Gastrocnemius medialis (tissue), 4 donors: Measurements from ENCODE around the gene ENOX1. TPM values are rescaled to one million over a fixed set of nuclear protein-coding genes. Genes with fewer than 3 reads are reported as not detected.

Experiments used
- ATAC-seq, 2 donors: fragments of 150-250 bp; one replicate each; pipeline ENCODE4 v1.9.1; 2016
- DNase-seq, 2 donors: peaks; one replicate each; pipeline ENCODE4 v3.0.0-alpha.2; 2019
- H3K27ac ChIP-seq, 4 donors: fragments of 200-600 bp; sonication (generic); 1 replicate in 1 of 4; 2 replicates in 3 of 4; pipeline ENCODE4 v1.5.1; 2016 to 2018; ENCODE audit warnings: mild to moderate bottlenecking in 2 of 4, moderate library complexity in 1 of 4
- H3K27me3 ChIP-seq, 3 donors: fragments of 200-600 bp; sonication (generic) in 2 of 3; 1 replicate in 1 of 3; 2 replicates in 2 of 3; pipeline versions ENCODE4 v1.5.1 to v1.6.0; 2016 to 2019; ENCODE audit warnings: mild to moderate bottlenecking in 1 of 3, moderate library complexity in 1 of 3
- H3K36me3 ChIP-seq, 2 donors: fragments of 200-600 bp; sonication (generic) in 1 of 2; one replicate each; pipeline ENCODE4 v1.5.1; 2017 to 2018
- H3K4me1 ChIP-seq, 2 donors: fragments of 200-600 bp; sonication (generic) in 1 of 2; one replicate each; pipeline ENCODE4 v1.5.1; 2016 to 2017; ENCODE audit warnings: mild to moderate bottlenecking in 2 of 2
- H3K4me3 ChIP-seq, 4 donors: fragments of 200-600 bp; sonication (generic) in 3 of 4; 1 replicate in 1 of 4; 2 replicates in 3 of 4; pipeline ENCODE4 v1.5.1; 2016 to 2019; ENCODE audit warnings: mild to moderate bottlenecking in 2 of 4
- H3K9me3 ChIP-seq, 3 donors: fragments of 200-600 bp; sonication (generic) in 2 of 3; 1 replicate in 1 of 3; 2 replicates in 2 of 3; pipeline ENCODE4 v1.5.1; 2016 to 2019
- POLR2A ChIP-seq, 2 donors: fragments of 450-650 bp; IDR thresholded peaks; one replicate each; pipeline ENCODE4 v1.6.1; 2017; ENCODE audit warnings: antibody characterized with exemption in 2 of 2, mild to moderate bottlenecking in 2 of 2, moderate library complexity in 2 of 2
- in situ Hi-C, 4 donors: fragments of 200-750 bp; cut with MboI; loops; one replicate each; pipeline versions ENCODE4 v1.15.0 to v1.8.0; 2017; ENCODE audit warnings: low sequenced_read_pairs in 4 of 4
- intact Hi-C: fragments of 100-400 bp; cut with DNase I; formaldehyde crosslinking; loops from one replicate; pipeline ENCODE4 v1.15.1; 2023; ENCODE audit warnings: low total_unique reads
- total RNA-seq, 4 donors: library from RNA; depleted of rRNA; stranded (reverse); fragments of >200 nt; gene quantifications; one replicate each; pipeline versions ENCODE4 v1.1.0 to v1.2.3, GENCODE V29; 2016
- TF ChIP-seq, protein P1 (sequence below), 5 experiments: fragments of 450-650 bp in 3 of 5; fragments of 200-600 bp in 2 of 5; sonication (generic) in 2 of 5; IDR thresholded peaks in 4 of 5; conservative IDR thresholded peaks in 1 of 5; 1 replicate in 4 of 5; 2 replicates in 1 of 5; pipeline ENCODE4 v1.5.1; 2016 to 2019; ENCODE audit warnings: antibody characterized with exemption in 5 of 5, mild to moderate bottlenecking in 3 of 5, moderate library complexity in 3 of 5

Gene ENOX1
- total RNA-seq, 4 donors from 2014 or later: 0.46 to 3.5 (median 1.8) TPM

- no peak overlapping the region for H3K4me3 ChIP-seq
- intact Hi-C loops: no loop called here
- H3K9me3 ChIP-seq: no peaks in the 10 kb centered on the region
- ATAC-seq (no peak), DNase-seq (no peak)
- H3K27ac ChIP-seq: no peak overlapping the region
- H3K4me1 ChIP-seq: no peaks in the 10 kb centered on the region
- in situ Hi-C loops: no loop called here
- H3K27me3 ChIP-seq: no peaks in the 10 kb centered on the region
- no peaks in the 10 kb centered on the region for H3K36me3 ChIP-seq
- TF ChIP-seq, protein P1, sequence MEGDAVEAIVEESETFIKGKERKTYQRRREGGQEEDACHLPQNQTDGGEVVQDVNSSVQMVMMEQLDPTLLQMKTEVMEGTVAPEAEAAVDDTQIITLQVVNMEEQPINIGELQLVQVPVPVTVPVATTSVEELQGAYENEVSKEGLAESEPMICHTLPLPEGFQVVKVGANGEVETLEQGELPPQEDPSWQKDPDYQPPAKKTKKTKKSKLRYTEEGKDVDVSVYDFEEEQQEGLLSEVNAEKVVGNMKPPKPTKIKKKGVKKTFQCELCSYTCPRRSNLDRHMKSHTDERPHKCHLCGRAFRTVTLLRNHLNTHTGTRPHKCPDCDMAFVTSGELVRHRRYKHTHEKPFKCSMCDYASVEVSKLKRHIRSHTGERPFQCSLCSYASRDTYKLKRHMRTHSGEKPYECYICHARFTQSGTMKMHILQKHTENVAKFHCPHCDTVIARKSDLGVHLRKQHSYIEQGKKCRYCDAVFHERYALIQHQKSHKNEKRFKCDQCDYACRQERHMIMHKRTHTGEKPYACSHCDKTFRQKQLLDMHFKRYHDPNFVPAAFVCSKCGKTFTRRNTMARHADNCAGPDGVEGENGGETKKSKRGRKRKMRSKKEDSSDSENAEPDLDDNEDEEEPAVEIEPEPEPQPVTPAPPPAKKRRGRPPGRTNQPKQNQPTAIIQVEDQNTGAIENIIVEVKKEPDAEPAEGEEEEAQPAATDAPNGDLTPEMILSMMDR (IDR thresholded peaks at IDR 0.05 in 4 of 5, conservative IDR thresholded peaks at IDR 0.05 in 1 of 5): no peak
- TF ChIP-seq POLR2A (IDR thresholded peaks at IDR 0.05): no peak
These were observed 491.5 kb downstream of the ENOX1 start for GRCh38 chr13:43295321-43295720.

- peaks cover 4 to 5% of the 10 kb centered on the region in 2 donors for H3K4me1 ChIP-seq
- intact Hi-C loops (no loop called here), in situ Hi-C loops (no loop called here)
- TF ChIP-seq POLR2A (IDR thresholded peaks at IDR 0.05): no peak
- TF ChIP-seq, protein P1 (IDR thresholded peaks at IDR 0.05 in 4 of 5, conservative IDR thresholded peaks at IDR 0.05 in 1 of 5): no peak
- H3K4me3 ChIP-seq: no peak overlapping the region
- DNase-seq: no peak
- no peak for ATAC-seq
- no peaks in the 10 kb centered on the region for H3K36me3 ChIP-seq
- no peaks in the 10 kb centered on the region for H3K9me3 ChIP-seq
- H3K27me3 ChIP-seq: no peaks in the 10 kb centered on the region
- no peak overlapping the region for H3K27ac ChIP-seq
These were observed 492.4 kb downstream of the ENOX1 start for GRCh38 chr13:43294412-43294811.

- in situ Hi-C loops: no loop called here
- Histone ChIP-seq H3K36me3 (no peaks in the 10 kb centered on the region), H3K4me3 (no peak overlapping the region), H3K9me3 (no peaks in the 10 kb centered on the region), H3K27ac (no peak overlapping the region), H3K4me1 (peaks cover 6 to 7% of the 10 kb centered on the region in 2 donors), H3K27me3 (no peaks in the 10 kb centered on the region)
- DNase-seq: no peak
- no peak for ATAC-seq
- intact Hi-C loops: no loop called here
- TF ChIP-seq, protein P1 (IDR thresholded peaks at IDR 0.05 in 4 of 5, conservative IDR thresholded peaks at IDR 0.05 in 1 of 5): no peak
- TF ChIP-seq POLR2A (IDR thresholded peaks at IDR 0.05): no peak
These were observed 492.8 kb downstream of the ENOX1 start for GRCh38 chr13:43293986-43294385.

DNA sequence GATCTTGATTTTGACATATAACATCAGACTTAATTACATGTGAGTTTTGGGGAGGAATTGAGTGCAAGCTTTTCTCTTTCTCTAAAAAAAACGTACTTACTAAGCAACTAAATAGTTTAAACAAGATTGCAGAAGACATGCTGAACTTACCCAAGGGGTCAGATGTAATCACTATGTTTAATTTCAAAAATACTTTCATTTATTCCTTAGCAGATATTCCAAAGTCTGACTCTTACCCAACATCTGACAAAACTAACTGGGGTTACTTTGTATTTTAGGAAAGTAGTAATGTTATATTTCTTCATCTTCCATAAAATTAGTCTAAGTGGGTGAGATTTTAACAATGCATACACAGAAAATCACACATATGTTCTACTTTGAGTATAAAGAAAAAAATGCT, 493.2 kb downstream of the ENOX1 start:
- in situ Hi-C loops (no loop called here), intact Hi-C loops (no loop called here)
- no peak overlapping the region for H3K27ac ChIP-seq
- TF ChIP-seq, protein P1 (IDR thresholded peaks at IDR 0.05 in 4 of 5, conservative IDR thresholded peaks at IDR 0.05 in 1 of 5): no peak
- no peak for TF ChIP-seq POLR2A (IDR thresholded peaks at IDR 0.05)
- H3K4me1 ChIP-seq: peaks cover 6 to 7% of the 10 kb centered on the region in 2 donors
- no peaks in the 10 kb centered on the region for H3K27me3 ChIP-seq
- H3K4me3 ChIP-seq: no peak overlapping the region
- no peaks in the 10 kb centered on the region for H3K9me3 ChIP-seq
- H3K36me3 ChIP-seq: no peaks in the 10 kb centered on the region
- ATAC-seq (no peak), DNase-seq (no peak)

- intact Hi-C loops: no loop called here
- Histone ChIP-seq H3K27me3 (no peaks in the 10 kb centered on the region), H3K4me1 (peaks cover 6 to 7% of the 10 kb centered on the region in 2 donors), H3K36me3 (no peaks in the 10 kb centered on the region), H3K9me3 (no peaks in the 10 kb centered on the region), H3K27ac (no peak overlapping the region), H3K4me3 (no peak overlapping the region)
- no peak for DNase-seq
- ATAC-seq: no peak
- in situ Hi-C loops: no loop called here
- TF ChIP-seq, protein P1 (IDR thresholded peaks at IDR 0.05 in 4 of 5, conservative IDR thresholded peaks at IDR 0.05 in 1 of 5): no peak
- TF ChIP-seq POLR2A (IDR thresholded peaks at IDR 0.05): no peak
These were observed 493.8 kb downstream of the ENOX1 start for GRCh38 chr13:43293008-43293407.
